Lower leg skin (tissue), 3 donors: ENCODE results near the gene PPIP5K2.

ENCODE experiments used
- CTCF ChIP-seq, 3 donors: fragments of 450-650 bp; IDR thresholded peaks; one replicate each; pipeline ENCODE4 v1.5.1; 2016; ENCODE audit warnings: antibody characterized with exemption in 3 of 3, mild to moderate bottlenecking in 3 of 3, moderate library complexity in 2 of 3
- POLR2A ChIP-seq, 2 donors: fragments of 450-650 bp; IDR thresholded peaks; one replicate each; pipeline ENCODE4 v1.6.1; 2016 to 2017; ENCODE audit warnings: antibody characterized with exemption in 2 of 2, mild to moderate bottlenecking in 1 of 2, moderate library complexity in 1 of 2

DNA sequence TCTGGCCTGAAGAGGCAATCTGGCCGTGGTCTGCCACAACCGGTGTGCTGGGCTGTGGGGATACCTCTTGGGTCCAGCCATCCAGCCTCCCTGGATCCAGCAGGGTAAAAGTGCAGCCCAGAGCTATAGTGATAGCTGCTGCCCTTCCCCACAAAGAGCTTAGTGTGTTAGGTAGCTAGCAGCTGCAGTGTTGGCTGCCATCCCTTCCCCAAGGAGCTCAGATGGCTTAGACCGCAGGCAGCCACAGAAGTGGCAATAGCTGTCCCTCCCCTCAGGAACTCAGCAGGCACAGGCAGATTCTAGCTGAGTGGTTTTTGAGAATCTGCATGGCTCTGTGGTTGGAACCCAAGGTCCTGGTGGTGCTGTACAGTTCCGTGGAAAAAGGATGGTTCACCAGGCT lies 40.3 kb upstream of the PPIP5K2 start:
- TF ChIP-seq CTCF (IDR thresholded peaks at IDR 0.05): no peak
- no peak for TF ChIP-seq POLR2A (IDR thresholded peaks at IDR 0.05)
